Esophagus squamous epithelium (tissue), 5 donors: ENCODE results near the gene POM121L2. TPM values are rescaled to one million over a fixed set of nuclear protein-coding genes. Genes with fewer than 3 reads are reported as not detected.

Experiments used
- DNase-seq: peaks from one replicate; lab custom pipeline; 2025; lab: John Stamatoyannopoulos, UW
- H3K27ac ChIP-seq, 4 donors: fragments of 200-600 bp; sonication (generic); one replicate each; pipeline ENCODE4 v1.5.1; 2016 to 2019; ENCODE audit warnings: mild to moderate bottlenecking in 1 of 4
- H3K27me3 ChIP-seq, 4 donors: fragments of 200-600 bp; sonication (generic); 1 replicate in 3 of 4; 2 replicates in 1 of 4; pipeline versions ENCODE4 v1.5.1 to v1.6.0; 2017 to 2021; ENCODE audit warnings: antibody characterized with exemption in 1 of 4
- H3K36me3 ChIP-seq, 3 donors: fragments of 200-600 bp; sonication (generic); one replicate each; pipeline ENCODE4 v1.5.1; 2016 to 2019
- H3K4me1 ChIP-seq, 3 donors: fragments of 200-600 bp; sonication (generic); one replicate each; pipeline ENCODE4 v1.5.1; 2017 to 2019
- H3K4me3 ChIP-seq, 4 donors: fragments of 200-600 bp; sonication (generic); 1 replicate in 3 of 4; 2 replicates in 1 of 4; pipeline ENCODE4 v1.5.1; 2016 to 2019; ENCODE audit warnings: mild to moderate bottlenecking in 2 of 4, moderate library complexity in 1 of 4
- H3K9me3 ChIP-seq, 3 donors: fragments of 200-600 bp; sonication (generic); one replicate each; pipeline ENCODE4 v1.5.1; 2016 to 2019
- CTCF ChIP-seq, 6 experiments: fragments of 450-650 bp in 4 of 6; fragments of 200-600 bp in 2 of 6; sonication (generic) in 2 of 6; IDR thresholded peaks; one replicate each; pipeline ENCODE4 v1.5.1; 2016 to 2019; ENCODE audit warnings: antibody characterized with exemption in 6 of 6, mild to moderate bottlenecking in 4 of 6, moderate library complexity in 4 of 6
- POLR2A ChIP-seq, 4 donors: fragments of 450-650 bp; IDR thresholded peaks; one replicate each; pipeline ENCODE4 v1.6.1; 2017; ENCODE audit warnings: antibody characterized with exemption in 4 of 4, mild to moderate bottlenecking in 4 of 4, moderate library complexity in 3 of 4
- WGBS, 2 donors: methylation state at CpG; one replicate each; pipeline ENCODE4 v1.1.5; 2018; 5-methylcytosine and 5-hydroxymethylcytosine counted together
- intact Hi-C: fragments of 100-400 bp; cut with DNase I; formaldehyde crosslinking; loops from one replicate; pipeline ENCODE4 v1.15.0; 2022
- total RNA-seq, 4 donors: library from RNA; depleted of rRNA; stranded (reverse); fragments of >200 nt; gene quantifications; one replicate each; pipeline ENCODE4 v1.1.0, GENCODE V29; 2016
- donor health status: DM: yes; HTN: yes; CAD: no.

Gene POM121L2
- total RNA-seq, 4 donors from 2014 or later: not detected

GRCh38 chr6:27263886-27264285 lies 48.2 kb downstream of the POM121L2 start:
- Histone ChIP-seq H3K9me3 (no peaks in the 10 kb centered on the region), H3K27me3 (peaks cover 0 to 97% (median 6%) of the 10 kb centered on the region in 4 donors), H3K4me3 (no peak overlapping the region), H3K27ac (no peak overlapping the region), H3K4me1 (peaks cover 0 to 10% (median 0%) of the 10 kb centered on the region in 3 donors), H3K36me3 (no peaks in the 10 kb centered on the region)
- WGBS, 2 donors: 63 to 77% methylated on average over 8 of the region's 8 CpGs
- intact Hi-C loops: no loop called here
- DNase-seq: no peak
- no peak for TF ChIP-seq POLR2A (IDR thresholded peaks at IDR 0.05)
- no peak for TF ChIP-seq CTCF (IDR thresholded peaks at IDR 0.05)

GRCh38 chr6:27260836-27261375 lies 51.2 kb downstream of the POM121L2 start:
- WGBS, 2 donors: 6 to 18% methylated on average over 16 to 17 of the region's 30 CpGs
- peaks cover 0 to 94% (median 1%) of the 10 kb centered on the region in 4 donors for H3K27me3 ChIP-seq
- H3K36me3 ChIP-seq: no peaks in the 10 kb centered on the region

GRCh38 chr6:27260369-27260768 lies 51.7 kb downstream of the POM121L2 start:
- no peak for TF ChIP-seq POLR2A (IDR thresholded peaks at IDR 0.05)
- TF ChIP-seq CTCF (IDR thresholded peaks at IDR 0.05): no peak
- intact Hi-C loops: no loop called here
- 23 to 24% methylated on average over 12 to 16 of the region's 21 CpGs for WGBS, 2 donors
- no peak overlapping the region for H3K27ac ChIP-seq
- no peaks in the 10 kb centered on the region for H3K9me3 ChIP-seq
- no peaks in the 10 kb centered on the region for H3K36me3 ChIP-seq
- DNase-seq: no peak
- H3K4me3 ChIP-seq: no peak overlapping the region
- peaks cover 0 to 93% (median 1%) of the 10 kb centered on the region in 4 donors for H3K27me3 ChIP-seq
- peaks cover 0 to 10% (median 0%) of the 10 kb centered on the region in 3 donors for H3K4me1 ChIP-seq

More at GRCh38 chr6:27260836-27261375, 51.2 kb downstream of the POM121L2 start:
- no peak for TF ChIP-seq POLR2A (IDR thresholded peaks at IDR 0.05)
- TF ChIP-seq CTCF (IDR thresholded peaks at IDR 0.05): no peak
- DNase-seq: no peak
- intact Hi-C loops: no loop called here
- Histone ChIP-seq H3K27ac (no peak overlapping the region), H3K4me3 (no peak overlapping the region), H3K9me3 (no peaks in the 10 kb centered on the region), H3K4me1 (peaks cover 0 to 10% (median 0%) of the 10 kb centered on the region in 3 donors)

Other genes with a start within 250 kb of the POM121L2 start
- gene PRSS16, start 64.6 kb downstream of the POM121L2 start, total RNA-seq: 10 to 100 TPM in 3 of 4 donors, 1 to 10 TPM in 1; 5.1 to 25.7 (median 11.0) TPM
- gene ZNF391, start 76.5 kb upstream of the POM121L2 start, total RNA-seq: 1 to 10 TPM in 2 of 4 donors, under 1 TPM in 2; 0.53 to 1.3 (median 0.97) TPM
- gene ZNF184, start 160.8 kb upstream of the POM121L2 start, total RNA-seq: 1 to 10 TPM; 3.9 to 4.9 (median 4.3) TPM